ENCODE measurements around the gene SMIM24.

- TF ChIP-seq, protein P1, sequence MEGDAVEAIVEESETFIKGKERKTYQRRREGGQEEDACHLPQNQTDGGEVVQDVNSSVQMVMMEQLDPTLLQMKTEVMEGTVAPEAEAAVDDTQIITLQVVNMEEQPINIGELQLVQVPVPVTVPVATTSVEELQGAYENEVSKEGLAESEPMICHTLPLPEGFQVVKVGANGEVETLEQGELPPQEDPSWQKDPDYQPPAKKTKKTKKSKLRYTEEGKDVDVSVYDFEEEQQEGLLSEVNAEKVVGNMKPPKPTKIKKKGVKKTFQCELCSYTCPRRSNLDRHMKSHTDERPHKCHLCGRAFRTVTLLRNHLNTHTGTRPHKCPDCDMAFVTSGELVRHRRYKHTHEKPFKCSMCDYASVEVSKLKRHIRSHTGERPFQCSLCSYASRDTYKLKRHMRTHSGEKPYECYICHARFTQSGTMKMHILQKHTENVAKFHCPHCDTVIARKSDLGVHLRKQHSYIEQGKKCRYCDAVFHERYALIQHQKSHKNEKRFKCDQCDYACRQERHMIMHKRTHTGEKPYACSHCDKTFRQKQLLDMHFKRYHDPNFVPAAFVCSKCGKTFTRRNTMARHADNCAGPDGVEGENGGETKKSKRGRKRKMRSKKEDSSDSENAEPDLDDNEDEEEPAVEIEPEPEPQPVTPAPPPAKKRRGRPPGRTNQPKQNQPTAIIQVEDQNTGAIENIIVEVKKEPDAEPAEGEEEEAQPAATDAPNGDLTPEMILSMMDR (conservative IDR thresholded peaks at IDR 0.05; ENCODE audit: low read length): no peak
- no peak for TF ChIP-seq EZH2phosphoT487 (IDR thresholded peaks at IDR 0.05; ENCODE audit: borderline replicate concordance)
These were observed 25.5 kb upstream of the SMIM24 start, which contains the start of gene FZR1 for GRCh38 chr19:3505598-3506383.
